Astrocyte of the spinal cord (primary cell): ENCODE results near the gene ARID3B.

ENCODE experiments used
- DNase-seq: peaks from one replicate; pipeline ENCODE4 v3.0.0; 2011; ENCODE audit warnings: low read depth, low spot score
- H3K4me3 ChIP-seq: 2 replicates; pipeline ENCODE4 v1.5.1; 2011; ENCODE audit warnings: low read depth, mild to moderate bottlenecking, low read length, moderate library complexity
- in situ Hi-C: cut with HindIII; loops from 2 replicates; pipeline ENCODE4 v1.10.0; 2017; ENCODE audit warnings: low sequenced_read_pairs
- TF ChIP-seq, protein P1 (sequence below): IDR thresholded peaks from 2 replicates; pipeline ENCODE4 v1.5.1; 2012; ENCODE audit warnings: low read depth, mild to moderate bottlenecking, low read length, inconsistent platforms

Gene ARID3B

DNA sequence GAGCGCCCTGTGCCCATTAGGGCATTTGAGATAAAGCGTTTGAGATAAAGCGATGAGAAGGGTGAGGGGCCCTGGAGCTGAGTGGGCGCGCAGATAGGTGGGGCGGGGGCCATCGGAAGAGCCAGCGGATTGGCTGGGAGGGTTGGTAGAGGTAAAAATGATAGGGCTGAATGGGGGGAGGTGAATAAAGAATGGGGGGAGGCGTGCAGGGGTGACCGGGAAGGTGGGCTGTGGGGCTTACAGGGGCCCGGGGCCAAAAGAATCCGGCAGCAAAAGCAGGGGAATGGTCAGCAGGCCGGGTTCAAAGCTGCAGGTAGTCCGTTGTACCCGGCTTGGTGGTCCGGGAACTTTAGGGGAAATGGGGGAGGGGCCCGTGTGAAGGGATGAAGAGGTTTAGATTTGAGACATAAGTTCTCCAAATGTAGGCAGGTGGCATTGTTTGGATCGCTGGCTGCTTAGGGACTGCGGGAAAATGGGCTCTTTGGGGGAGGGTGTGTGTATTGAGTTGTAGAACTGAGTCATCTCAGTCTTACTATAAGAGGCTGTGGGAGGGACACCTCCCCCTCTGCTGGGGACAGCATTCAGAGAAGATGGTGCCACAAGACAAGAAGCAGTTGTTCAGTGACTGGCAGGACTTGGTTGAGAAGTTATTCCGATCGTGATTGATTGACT lies 610 bp downstream of the ARID3B start:
- peak; percentile 33 for DNase-seq
- in situ Hi-C loops, result no loop called here
- H3K4me3 ChIP-seq, result peak overlapping the region; percentile 83
- TF ChIP-seq, protein P1, sequence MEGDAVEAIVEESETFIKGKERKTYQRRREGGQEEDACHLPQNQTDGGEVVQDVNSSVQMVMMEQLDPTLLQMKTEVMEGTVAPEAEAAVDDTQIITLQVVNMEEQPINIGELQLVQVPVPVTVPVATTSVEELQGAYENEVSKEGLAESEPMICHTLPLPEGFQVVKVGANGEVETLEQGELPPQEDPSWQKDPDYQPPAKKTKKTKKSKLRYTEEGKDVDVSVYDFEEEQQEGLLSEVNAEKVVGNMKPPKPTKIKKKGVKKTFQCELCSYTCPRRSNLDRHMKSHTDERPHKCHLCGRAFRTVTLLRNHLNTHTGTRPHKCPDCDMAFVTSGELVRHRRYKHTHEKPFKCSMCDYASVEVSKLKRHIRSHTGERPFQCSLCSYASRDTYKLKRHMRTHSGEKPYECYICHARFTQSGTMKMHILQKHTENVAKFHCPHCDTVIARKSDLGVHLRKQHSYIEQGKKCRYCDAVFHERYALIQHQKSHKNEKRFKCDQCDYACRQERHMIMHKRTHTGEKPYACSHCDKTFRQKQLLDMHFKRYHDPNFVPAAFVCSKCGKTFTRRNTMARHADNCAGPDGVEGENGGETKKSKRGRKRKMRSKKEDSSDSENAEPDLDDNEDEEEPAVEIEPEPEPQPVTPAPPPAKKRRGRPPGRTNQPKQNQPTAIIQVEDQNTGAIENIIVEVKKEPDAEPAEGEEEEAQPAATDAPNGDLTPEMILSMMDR, result no peak

DNA sequence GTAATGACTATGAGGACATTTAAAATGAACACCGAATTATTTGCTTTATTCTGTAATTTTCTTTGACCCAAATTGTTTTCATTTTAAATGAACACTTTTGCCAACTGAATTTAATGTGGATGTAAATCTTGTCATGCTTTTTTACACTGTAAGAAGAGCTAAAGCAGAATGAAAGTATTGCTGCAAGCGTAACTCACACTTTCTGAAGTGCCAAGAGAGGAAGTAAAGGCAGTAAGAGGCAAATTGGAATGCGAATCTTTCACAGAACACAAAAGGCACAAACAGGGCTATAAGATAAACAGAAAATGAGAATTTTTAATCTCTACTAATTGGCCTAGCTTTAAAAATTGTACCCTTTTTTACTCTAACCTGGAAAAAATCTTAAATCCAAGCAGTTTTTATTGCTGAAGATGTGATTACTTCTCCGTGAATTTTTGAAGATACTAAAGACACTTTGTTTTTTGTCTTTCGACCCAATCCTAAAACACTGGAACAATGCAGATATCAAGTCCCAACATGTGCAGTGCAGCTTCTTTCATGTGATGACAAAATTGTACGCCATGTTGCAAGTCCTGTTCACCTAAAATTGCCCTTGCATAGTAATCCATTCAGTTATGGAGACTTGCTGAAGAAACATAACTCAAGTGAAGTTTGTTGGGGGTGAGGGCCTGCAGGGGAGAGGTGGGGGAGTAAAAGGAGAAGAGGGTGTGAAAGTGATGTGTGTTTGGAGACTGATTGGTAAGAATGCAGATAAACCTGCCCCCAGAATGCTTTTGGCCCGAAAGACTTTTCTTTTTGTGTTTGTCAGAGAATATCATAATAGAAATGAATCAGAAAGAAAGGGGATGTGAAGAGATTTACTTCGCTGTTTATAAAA lies 1.4 kb downstream of the ARID3B start:
- peak; percentile 20 for DNase-seq
- in situ Hi-C loops, result no loop called here
- TF ChIP-seq, protein P1, result no peak
- H3K4me3 ChIP-seq, result no peak overlapping the region

DNA sequence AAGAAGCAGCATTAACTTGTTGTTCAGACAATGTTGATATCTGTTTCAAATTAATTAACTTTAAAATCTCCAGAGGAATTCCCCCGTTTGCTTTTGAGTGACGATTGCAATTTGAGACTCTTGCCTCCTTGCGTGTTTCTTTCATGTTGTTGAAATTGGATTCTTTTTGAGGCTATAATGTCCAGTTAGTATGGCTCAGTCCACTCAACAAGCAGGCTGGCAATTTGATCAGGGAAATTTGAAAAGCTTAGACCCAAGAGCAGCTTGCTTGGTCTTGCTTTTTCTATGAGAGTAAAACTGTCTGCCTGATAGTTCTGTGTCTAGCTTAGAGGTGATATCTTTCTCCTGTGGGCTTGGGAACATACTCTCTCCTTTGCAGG lies 2.0 kb downstream of the ARID3B start:
- DNase-seq, result no peak
- in situ Hi-C loops, result no loop called here
- H3K4me3 ChIP-seq, result no peak overlapping the region
- TF ChIP-seq, protein P1, result no peak

DNA sequence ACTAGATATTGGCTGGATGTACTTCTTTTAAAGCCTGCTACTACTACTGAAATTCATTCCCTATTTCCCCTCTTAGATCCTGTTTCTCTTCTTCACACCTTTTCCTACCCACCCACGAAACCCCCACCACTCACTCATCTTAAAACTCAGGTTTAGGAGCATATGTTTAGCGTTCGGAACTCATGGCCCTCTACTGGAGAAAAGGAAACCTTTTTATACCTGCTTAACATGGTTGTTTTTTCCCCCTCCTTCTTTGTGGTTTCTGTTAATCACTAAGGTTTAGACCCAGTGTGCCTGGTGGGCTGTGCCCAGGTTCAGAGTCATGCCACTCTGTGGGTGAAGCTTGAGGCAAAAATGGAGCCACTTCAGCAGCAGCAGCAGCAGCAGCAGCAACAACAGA lies 2.6 kb downstream of the ARID3B start:
- no peak overlapping the region for H3K4me3 ChIP-seq
- in situ Hi-C loops, result no loop called here
- DNase-seq, result no peak

DNA sequence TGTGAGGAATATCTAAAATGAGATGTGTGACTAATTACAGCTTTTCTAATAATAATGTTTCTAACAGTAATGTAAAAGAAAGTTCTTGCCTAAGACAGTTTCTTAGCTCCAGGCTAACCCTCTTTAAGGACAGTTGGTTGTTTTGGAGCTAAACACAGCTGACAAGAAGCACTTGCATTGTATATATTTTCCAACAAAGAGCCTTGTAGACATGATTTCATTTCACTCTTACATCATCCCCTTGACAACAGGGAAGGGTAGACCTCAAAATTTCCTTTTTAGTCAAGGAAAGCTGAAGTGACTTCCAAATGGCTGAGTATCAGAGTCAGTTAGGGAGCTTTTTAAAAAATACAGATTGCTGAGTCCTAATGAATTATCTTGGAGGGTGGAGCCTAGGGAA lies 4.1 kb downstream of the ARID3B start:
- DNase-seq, result no peak
- H3K4me3 ChIP-seq, result no peak overlapping the region
- TF ChIP-seq, protein P1, result no peak
- in situ Hi-C loops, result no loop called here

More for the DNA sequence above, 2.6 kb downstream of the ARID3B start:
- TF ChIP-seq, protein P1, result peak; percentile 19

DNA sequence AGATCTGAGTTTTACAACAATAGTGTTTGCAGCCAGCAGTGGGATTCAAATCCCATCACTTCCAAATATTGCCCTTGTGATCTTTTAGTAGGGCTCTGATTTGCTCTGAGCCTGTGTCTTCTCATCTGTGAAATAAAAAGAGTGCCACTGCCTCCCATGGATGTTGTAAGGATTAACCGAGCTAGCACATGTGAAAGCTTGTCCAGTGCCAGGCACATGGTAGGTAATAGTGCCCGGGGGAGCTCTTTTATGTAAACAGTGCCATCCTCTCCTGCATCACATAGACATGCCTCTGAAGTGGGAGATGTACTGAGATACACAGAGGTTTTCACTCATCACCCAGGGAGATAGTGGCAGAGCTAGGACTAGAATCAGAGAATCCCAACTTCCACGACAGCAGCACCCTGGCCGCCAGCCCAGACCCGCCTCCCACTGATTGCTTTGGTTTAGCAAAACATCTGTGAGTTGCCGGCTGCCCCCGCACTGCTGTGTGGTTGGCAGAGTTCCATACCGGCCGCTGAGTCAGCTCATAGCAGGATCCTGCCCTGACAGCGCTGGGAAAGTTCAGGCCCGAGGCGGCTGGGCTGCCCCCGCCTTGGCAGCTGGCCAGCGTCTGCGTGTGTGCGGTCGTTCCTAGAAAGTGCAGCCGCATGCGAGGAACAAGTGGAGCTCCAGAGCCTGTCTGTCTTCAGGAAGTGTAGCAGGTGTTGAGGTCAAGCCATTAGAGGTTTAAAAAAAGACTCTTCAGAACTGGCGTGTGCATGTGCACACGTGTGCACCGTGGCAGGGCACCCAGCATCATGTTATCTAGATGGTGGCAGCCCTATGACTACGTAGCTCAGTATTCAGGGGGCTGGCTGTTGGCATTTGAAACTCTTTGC lies 5.0 kb downstream of the ARID3B start:
- TF ChIP-seq, protein P1, result no peak
- H3K4me3 ChIP-seq, result no peak overlapping the region
- DNase-seq, result peak; percentile 99
- in situ Hi-C loops, result no loop called here
